ENCODE results near the gene ENTPD6.
A peak's percentile ranks its signal among the peaks of the same experiment; 100 is the strongest.

ENTPD6 gene

GRCh38 chr20:25247956-25248785 lies 52.7 kb downstream of the ENTPD6 start, which contains the start of gene PYGB (continued):
- TF ChIP-seq ZNF416 (tag by site-specific recombination; IDR thresholded peaks at IDR 0.05) (no peak), ZBTB7A (tag by site-specific recombination; IDR thresholded peaks at IDR 0.05; ENCODE audit: low read depth) (peak; percentile 92), ZSCAN23 (tag by site-specific recombination; IDR thresholded peaks at IDR 0.05) (peak; percentile 51; the same call in 1 of the 2 replicates), ZIC2 (tag by site-specific recombination; IDR thresholded peaks at IDR 0.05) (peak; percentile 79), PRDM4 (tag by site-specific recombination; IDR thresholded peaks at IDR 0.05) (peak; percentile 63), ZNF324 (tag by site-specific recombination; IDR thresholded peaks at IDR 0.05) (no peak; the same call in 1 of the 2 replicates), ZNF548 (tag by site-specific recombination; IDR thresholded peaks at IDR 0.05) (no peak), ZEB2 (tag by site-specific recombination; IDR thresholded peaks at IDR 0.05) (peak; percentile 92), ZNF692 (tag by site-specific recombination; IDR thresholded peaks at IDR 0.05) (peak; percentile 59), ZFP37 (tag by site-specific recombination; IDR thresholded peaks at IDR 0.05) (0 out of 2 replicates have a peak, but pooled peaks have one; percentile 63), ZBTB11 (tag by site-specific recombination; conservative IDR thresholded peaks at IDR 0.05; ENCODE audit: low read depth) (peak; percentile 64), ZNF76 (tag by site-specific recombination; IDR thresholded peaks at IDR 0.05; ENCODE audit: borderline replicate concordance, low read depth) (no peak), REST (tag by site-specific recombination; IDR thresholded peaks at IDR 0.05) (peak; percentile 52), ZFHX2 (tag by site-specific recombination; conservative IDR thresholded peaks at IDR 0.05) (peak; percentile 63), ZNF221 (tag by site-specific recombination; IDR thresholded peaks at IDR 0.05; ENCODE audit: borderline replicate concordance) (no peak), GLIS2 (tag by site-specific recombination; IDR thresholded peaks at IDR 0.05) (peak; percentile 57), ZNF629 (tag by site-specific recombination; IDR thresholded peaks at IDR 0.05) (peak; percentile 69), KLF7 (tag by site-specific recombination; IDR thresholded peaks at IDR 0.05; ENCODE audit: borderline replicate concordance) (peak; percentile 75; the same call in 1 of the 2 replicates), ZSCAN5A (tag by site-specific recombination; IDR thresholded peaks at IDR 0.05) (peak; percentile 95), ZXDB (tag by site-specific recombination; IDR thresholded peaks at IDR 0.05) (peak; percentile 73), ZNF596 (tag by site-specific recombination; IDR thresholded peaks at IDR 0.05) (0 out of 2 replicates have a peak, but pooled peaks have one; percentile 44), ZBTB26 (tag by site-specific recombination; optimal IDR thresholded peaks at IDR 0.05) (peak; percentile 98), ZBTB21 (tag by site-specific recombination; IDR thresholded peaks at IDR 0.05) (no peak), ZNF658 (tag by site-specific recombination; IDR thresholded peaks at IDR 0.05) (no peak), ZFP41 (tag by site-specific recombination; IDR thresholded peaks at IDR 0.05; ENCODE audit: borderline replicate concordance) (no peak)

Measured in HEK293 (cell line).